ENCODE measurements around the gene MACROD2.

MACROD2 gene

GRCh38 chr20:14189794-14190402, 194.6 kb downstream of the MACROD2 start:
- TF ChIP-seq, protein P1, sequence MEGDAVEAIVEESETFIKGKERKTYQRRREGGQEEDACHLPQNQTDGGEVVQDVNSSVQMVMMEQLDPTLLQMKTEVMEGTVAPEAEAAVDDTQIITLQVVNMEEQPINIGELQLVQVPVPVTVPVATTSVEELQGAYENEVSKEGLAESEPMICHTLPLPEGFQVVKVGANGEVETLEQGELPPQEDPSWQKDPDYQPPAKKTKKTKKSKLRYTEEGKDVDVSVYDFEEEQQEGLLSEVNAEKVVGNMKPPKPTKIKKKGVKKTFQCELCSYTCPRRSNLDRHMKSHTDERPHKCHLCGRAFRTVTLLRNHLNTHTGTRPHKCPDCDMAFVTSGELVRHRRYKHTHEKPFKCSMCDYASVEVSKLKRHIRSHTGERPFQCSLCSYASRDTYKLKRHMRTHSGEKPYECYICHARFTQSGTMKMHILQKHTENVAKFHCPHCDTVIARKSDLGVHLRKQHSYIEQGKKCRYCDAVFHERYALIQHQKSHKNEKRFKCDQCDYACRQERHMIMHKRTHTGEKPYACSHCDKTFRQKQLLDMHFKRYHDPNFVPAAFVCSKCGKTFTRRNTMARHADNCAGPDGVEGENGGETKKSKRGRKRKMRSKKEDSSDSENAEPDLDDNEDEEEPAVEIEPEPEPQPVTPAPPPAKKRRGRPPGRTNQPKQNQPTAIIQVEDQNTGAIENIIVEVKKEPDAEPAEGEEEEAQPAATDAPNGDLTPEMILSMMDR (IDR thresholded peaks at IDR 0.05; ENCODE audit: insufficient read depth, low read length, poor library complexity, severe bottlenecking) = peak; percentile 29
- no peaks in the 10 kb centered on the region for H3K36me3 ChIP-seq (ENCODE audit: control insufficient read depth, insufficient read depth, low read length)
- H3K4me3 ChIP-seq (replicated peaks; ENCODE audit: low read depth, low read length) = no peak overlapping the region
- DNase-seq (ENCODE audit: extremely low read depth, insufficient read length) = no peak
- no peaks in the 10 kb centered on the region for H3K27me3 ChIP-seq (replicated peaks; ENCODE audit: control insufficient read depth, insufficient read depth, low read length)

- no peaks in the 10 kb centered on the region for H3K27me3 ChIP-seq (replicated peaks; ENCODE audit: control insufficient read depth, insufficient read depth, low read length)
- no peak for DNase-seq (ENCODE audit: extremely low read depth, insufficient read length)
- H3K4me3 ChIP-seq (replicated peaks; ENCODE audit: low read depth, low read length) = no peak overlapping the region
- TF ChIP-seq, protein P1 (IDR thresholded peaks at IDR 0.05; ENCODE audit: insufficient read depth, low read length, poor library complexity, severe bottlenecking) = no peak
- H3K36me3 ChIP-seq (ENCODE audit: control insufficient read depth, insufficient read depth, low read length) = no peaks in the 10 kb centered on the region
These were observed 196.2 kb downstream of the MACROD2 start for GRCh38 chr20:14191559-14191958.

- Histone ChIP-seq H3K36me3 (ENCODE audit: control insufficient read depth, insufficient read depth, low read length) (no peaks in the 10 kb centered on the region), H3K4me3 (replicated peaks; ENCODE audit: low read depth, low read length) (no peak overlapping the region), H3K27me3 (replicated peaks; ENCODE audit: control insufficient read depth, insufficient read depth, low read length) (no peaks in the 10 kb centered on the region)
- TF ChIP-seq, protein P1 (IDR thresholded peaks at IDR 0.05; ENCODE audit: insufficient read depth, low read length, poor library complexity, severe bottlenecking) = no peak
- DNase-seq (ENCODE audit: extremely low read depth, insufficient read length) = no peak
These were observed 198.1 kb downstream of the MACROD2 start for GRCh38 chr20:14193443-14193842.

DNA sequence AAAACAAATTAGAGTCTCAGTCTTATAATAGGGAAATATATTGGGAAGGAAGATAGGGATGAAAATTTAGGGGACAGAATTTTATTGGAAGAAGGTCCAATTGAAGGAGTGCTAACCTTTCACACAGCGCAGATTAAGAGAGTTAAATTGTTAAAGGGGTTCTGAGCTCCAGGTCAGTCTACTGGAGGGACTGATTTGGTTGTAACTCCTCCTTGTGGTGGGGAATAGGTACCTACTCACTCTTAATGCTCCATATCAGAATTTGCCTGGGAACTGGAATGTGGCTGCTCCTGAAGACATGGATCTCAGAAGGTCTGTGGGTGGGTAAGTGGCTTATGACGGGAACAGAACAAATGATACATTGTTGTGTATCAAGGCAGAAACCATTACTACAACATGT, 198.6 kb downstream of the MACROD2 start:
- TF ChIP-seq, protein P1 (IDR thresholded peaks at IDR 0.05; ENCODE audit: insufficient read depth, low read length, poor library complexity, severe bottlenecking) = no peak
- no peak for DNase-seq (ENCODE audit: extremely low read depth, insufficient read length)
- no peak overlapping the region for H3K4me3 ChIP-seq (replicated peaks; ENCODE audit: low read depth, low read length)
- H3K36me3 ChIP-seq (ENCODE audit: control insufficient read depth, insufficient read depth, low read length) = no peaks in the 10 kb centered on the region
- no peaks in the 10 kb centered on the region for H3K27me3 ChIP-seq (replicated peaks; ENCODE audit: control insufficient read depth, insufficient read depth, low read length)

DNA sequence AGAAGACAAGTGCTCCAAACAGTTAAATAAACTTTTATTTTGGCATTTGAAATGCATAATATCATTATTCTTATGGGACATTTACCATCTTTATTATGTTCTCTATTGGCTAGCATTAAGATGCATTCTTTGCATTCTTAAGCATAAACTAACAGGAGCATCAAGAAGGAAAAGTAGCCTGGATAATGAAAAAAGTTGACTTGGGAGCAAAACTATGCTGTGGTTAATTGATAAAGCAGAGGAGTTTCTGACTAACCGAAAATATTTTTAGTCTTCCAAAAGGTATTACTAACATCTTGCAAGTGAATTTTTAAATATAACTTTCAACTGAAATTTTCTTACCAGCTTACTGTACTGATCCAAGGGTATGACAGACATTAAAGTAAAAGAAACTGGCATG, 201.8 kb downstream of the MACROD2 start:
- TF ChIP-seq, protein P1 (IDR thresholded peaks at IDR 0.05; ENCODE audit: insufficient read depth, low read length, poor library complexity, severe bottlenecking) = no peak

DNA sequence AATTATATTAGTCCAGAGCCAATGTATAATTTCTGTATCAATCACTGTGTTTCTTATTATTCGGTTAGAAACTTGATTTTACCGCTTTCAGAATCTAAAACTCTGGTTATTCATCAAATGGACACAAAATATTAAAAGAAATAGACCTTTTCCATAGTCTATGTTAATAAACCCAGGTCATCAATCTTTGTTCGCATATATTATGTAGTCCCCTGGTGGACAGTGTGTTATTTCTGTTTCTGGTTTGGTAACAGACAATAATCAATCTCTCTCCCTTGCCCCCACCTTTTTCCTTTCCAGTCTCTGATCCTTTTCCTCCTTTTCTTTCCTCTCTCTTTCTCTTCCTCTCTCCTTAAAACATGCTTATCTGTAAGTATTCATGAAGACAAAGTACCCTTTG, 203.1 kb downstream of the MACROD2 start:
- no peaks in the 10 kb centered on the region for H3K27me3 ChIP-seq (replicated peaks; ENCODE audit: control insufficient read depth, insufficient read depth, low read length)
- H3K36me3 ChIP-seq (ENCODE audit: control insufficient read depth, insufficient read depth, low read length) = no peaks in the 10 kb centered on the region
- no peak for DNase-seq (ENCODE audit: extremely low read depth, insufficient read length)
- H3K4me3 ChIP-seq (replicated peaks; ENCODE audit: low read depth, low read length) = no peak overlapping the region
- TF ChIP-seq, protein P1 (IDR thresholded peaks at IDR 0.05; ENCODE audit: insufficient read depth, low read length, poor library complexity, severe bottlenecking) = no peak

More for the DNA sequence above, 201.8 kb downstream of the MACROD2 start:
- Histone ChIP-seq H3K36me3 (ENCODE audit: control insufficient read depth, insufficient read depth, low read length) (no peaks in the 10 kb centered on the region), H3K4me3 (replicated peaks; ENCODE audit: low read depth, low read length) (no peak overlapping the region), H3K27me3 (replicated peaks; ENCODE audit: control insufficient read depth, insufficient read depth, low read length) (no peaks in the 10 kb centered on the region)
- DNase-seq (ENCODE audit: extremely low read depth, insufficient read length) = no peak

All from GM06990 (cell line).